Colonic mucosa (tissue), 4 donors: ENCODE measurements around the gene LRP1B. TPM values are rescaled to one million over a fixed set of nuclear protein-coding genes. Genes with fewer than 3 reads are reported as not detected.

Experiments
- DNase-seq: peaks from one replicate; pipeline ENCODE4 v3.0.0-alpha.2; 2020
- H3K27ac ChIP-seq: fragments of 200-600 bp; one replicate; pipeline ENCODE4 v1.8.0; 2021
- H3K27me3 ChIP-seq: fragments of 200-600 bp; one replicate; pipeline ENCODE4 v1.8.0; 2021
- H3K36me3 ChIP-seq: fragments of 200-600 bp; one replicate; pipeline ENCODE4 v1.8.0; 2021
- H3K4me1 ChIP-seq: fragments of 200-600 bp; one replicate; pipeline ENCODE4 v1.8.0; 2021; ENCODE audit warnings: mild to moderate bottlenecking
- H3K4me3 ChIP-seq: fragments of 200-600 bp; one replicate; pipeline ENCODE4 v1.8.0; 2021
- H3K9ac ChIP-seq, 2 donors: one replicate each; pipeline ENCODE4 v1.7.0; 2013; ENCODE audit warnings: control low read depth in 2 of 2, low read depth in 2 of 2, low read length in 2 of 2
- H3K9me3 ChIP-seq: fragments of 200-600 bp; one replicate; pipeline ENCODE4 v1.8.0; 2021
- intact Hi-C: fragments of 100-400 bp; cut with DNase I; formaldehyde crosslinking; loops from one replicate; pipeline ENCODE4 v1.14.1; 2022
- total RNA-seq, 2 donors: library from RNA; stranded (reverse); fragmentation: NEBNext Ultra II Directional in 1 of 2; extraction: Animal tissue kit (Norgen Biotek cat#: 25700) in 1 of 2; gene quantifications; one replicate each; pipeline ENCODE4 v1.2.1, GENCODE V29; 2021
- TF ChIP-seq, protein P1 (sequence below): fragments of 200-600 bp; IDR thresholded peaks from one replicate; pipeline ENCODE4 v1.8.0; 2022; ENCODE audit warnings: antibody characterized with exemption, mild to moderate bottlenecking
- donor health status: healthy.
- donor health status: DM: no; HTN: no; CAD: no.
- donor health status: DM: no; HTN: no; CAD: no.

The LRP1B gene
- total RNA-seq, 2 donors from 2014 or later: 0.10 to 0.19 TPM

DNA sequence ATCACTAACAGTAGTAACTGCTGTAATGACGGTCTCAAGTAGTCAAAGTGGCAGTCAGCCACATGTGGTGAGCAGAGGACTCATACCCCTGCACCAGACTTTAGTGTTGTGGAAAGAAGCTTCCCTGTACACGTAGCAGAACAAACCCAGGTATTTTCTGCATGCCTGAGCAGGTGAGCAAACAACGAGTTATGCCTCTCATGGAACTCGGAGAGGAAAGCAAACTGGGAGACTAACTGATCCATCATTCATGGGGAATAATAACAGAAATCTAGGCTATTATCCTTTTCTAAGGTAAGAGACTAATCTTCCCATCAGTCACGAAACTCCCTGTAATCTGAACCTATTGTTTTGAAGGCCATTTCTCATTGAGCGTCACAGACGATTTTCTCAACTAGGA lies 1855.4 kb downstream of the LRP1B start:
- no peak overlapping the region for H3K4me3 ChIP-seq
- H3K9me3 ChIP-seq: no peaks in the 10 kb centered on the region
- H3K9ac ChIP-seq: no peak overlapping the region
- no peaks in the 10 kb centered on the region for H3K36me3 ChIP-seq
- intact Hi-C loops: no loop called here
- H3K27me3 ChIP-seq: no peaks in the 10 kb centered on the region
- no peak for DNase-seq
- TF ChIP-seq, protein P1, sequence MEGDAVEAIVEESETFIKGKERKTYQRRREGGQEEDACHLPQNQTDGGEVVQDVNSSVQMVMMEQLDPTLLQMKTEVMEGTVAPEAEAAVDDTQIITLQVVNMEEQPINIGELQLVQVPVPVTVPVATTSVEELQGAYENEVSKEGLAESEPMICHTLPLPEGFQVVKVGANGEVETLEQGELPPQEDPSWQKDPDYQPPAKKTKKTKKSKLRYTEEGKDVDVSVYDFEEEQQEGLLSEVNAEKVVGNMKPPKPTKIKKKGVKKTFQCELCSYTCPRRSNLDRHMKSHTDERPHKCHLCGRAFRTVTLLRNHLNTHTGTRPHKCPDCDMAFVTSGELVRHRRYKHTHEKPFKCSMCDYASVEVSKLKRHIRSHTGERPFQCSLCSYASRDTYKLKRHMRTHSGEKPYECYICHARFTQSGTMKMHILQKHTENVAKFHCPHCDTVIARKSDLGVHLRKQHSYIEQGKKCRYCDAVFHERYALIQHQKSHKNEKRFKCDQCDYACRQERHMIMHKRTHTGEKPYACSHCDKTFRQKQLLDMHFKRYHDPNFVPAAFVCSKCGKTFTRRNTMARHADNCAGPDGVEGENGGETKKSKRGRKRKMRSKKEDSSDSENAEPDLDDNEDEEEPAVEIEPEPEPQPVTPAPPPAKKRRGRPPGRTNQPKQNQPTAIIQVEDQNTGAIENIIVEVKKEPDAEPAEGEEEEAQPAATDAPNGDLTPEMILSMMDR: no peak
- H3K27ac ChIP-seq: no peak overlapping the region
- no peaks in the 10 kb centered on the region for H3K4me1 ChIP-seq

DNA sequence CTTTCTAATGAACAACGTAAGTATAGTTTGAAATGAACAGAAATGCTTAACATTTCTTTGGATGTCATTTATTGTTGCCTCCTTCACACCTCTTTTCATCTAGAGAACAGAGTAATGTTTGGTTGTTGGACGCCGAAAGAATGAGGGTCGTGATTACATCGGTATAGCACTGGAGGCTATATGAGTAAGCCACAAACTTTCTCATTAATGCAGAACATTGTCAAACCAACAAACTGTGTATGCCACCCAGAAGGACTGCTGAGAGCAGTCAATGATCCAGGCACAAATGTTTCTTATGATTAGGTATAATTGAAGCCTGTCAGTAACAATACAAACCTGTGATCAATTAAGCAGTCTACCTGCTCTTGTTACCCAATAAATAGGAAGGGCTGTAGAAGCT lies 1855.9 kb downstream of the LRP1B start:
- Histone ChIP-seq H3K4me1 (no peaks in the 10 kb centered on the region), H3K9ac (no peak overlapping the region), H3K9me3 (no peaks in the 10 kb centered on the region), H3K27me3 (no peaks in the 10 kb centered on the region), H3K27ac (no peak overlapping the region), H3K4me3 (no peak overlapping the region), H3K36me3 (no peaks in the 10 kb centered on the region)
- intact Hi-C loops: no loop called here
- no peak for DNase-seq
- TF ChIP-seq, protein P1: no peak

DNA sequence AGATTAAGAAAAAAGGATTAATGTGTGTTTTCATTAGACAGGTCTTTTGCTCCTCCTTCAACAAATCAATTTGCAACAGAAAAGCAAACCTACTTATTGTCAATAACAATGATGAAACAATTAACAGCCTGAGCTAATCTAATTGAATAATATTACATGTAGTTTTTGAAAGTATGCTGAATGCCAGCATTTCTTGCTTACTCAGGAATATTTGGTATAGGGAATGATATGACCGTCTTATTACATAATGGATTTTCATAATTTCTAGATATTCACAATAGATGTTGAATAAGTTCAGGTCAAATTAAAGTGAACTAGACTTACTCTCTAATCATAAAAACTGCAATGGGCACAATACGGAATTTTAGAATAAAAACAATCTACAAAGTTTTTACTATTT lies 1856.9 kb downstream of the LRP1B start:
- Histone ChIP-seq H3K4me3 (no peak overlapping the region), H3K4me1 (no peaks in the 10 kb centered on the region), H3K27me3 (no peaks in the 10 kb centered on the region), H3K36me3 (no peaks in the 10 kb centered on the region), H3K9me3 (no peaks in the 10 kb centered on the region), H3K27ac (no peak overlapping the region), H3K9ac (no peak overlapping the region)
- intact Hi-C loops: no loop called here
- DNase-seq: no peak
- TF ChIP-seq, protein P1: no peak

DNA sequence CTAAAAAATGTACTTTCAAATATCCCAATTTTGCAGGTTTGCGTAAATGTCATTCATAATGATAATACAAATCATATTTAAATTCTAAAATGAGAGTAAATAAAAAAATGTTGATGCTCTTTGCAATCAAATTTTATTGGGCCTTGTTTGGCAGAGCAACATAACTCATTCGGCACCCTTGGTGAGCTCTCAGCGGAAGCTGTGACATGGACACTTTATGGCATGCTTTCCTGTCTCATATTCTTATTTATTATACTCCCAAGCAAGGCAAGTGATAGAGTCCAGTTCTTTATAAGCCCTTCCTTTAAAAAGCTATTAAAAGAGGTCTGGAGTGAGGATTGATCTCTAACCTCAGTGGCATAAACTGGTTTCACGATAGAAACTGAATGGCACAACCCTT lies 1857.4 kb downstream of the LRP1B start:
- Histone ChIP-seq H3K4me3 (no peak overlapping the region), H3K36me3 (no peaks in the 10 kb centered on the region), H3K9ac (no peak overlapping the region), H3K4me1 (no peaks in the 10 kb centered on the region), H3K27ac (no peak overlapping the region), H3K9me3 (no peaks in the 10 kb centered on the region), H3K27me3 (no peaks in the 10 kb centered on the region)
- DNase-seq: no peak
- intact Hi-C loops: no loop called here
- TF ChIP-seq, protein P1: no peak

DNA sequence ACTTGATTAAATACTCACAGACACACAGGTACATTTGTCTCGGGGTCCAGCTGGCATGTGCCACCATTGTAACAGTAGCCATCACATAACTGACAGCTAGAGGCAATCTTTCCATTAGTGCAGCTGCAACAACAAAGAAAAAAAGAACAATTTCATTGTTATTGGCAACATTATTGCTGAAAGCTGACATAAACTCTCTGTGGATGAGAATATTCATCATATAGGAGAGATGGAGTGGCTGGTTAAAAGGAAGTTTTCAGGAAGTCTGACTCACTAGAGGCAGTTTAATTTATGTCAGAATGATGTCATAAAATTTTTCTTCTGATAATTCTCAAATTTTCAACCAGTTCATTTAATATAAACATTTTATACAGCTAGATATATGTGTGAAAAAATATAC lies 1860.6 kb downstream of the LRP1B start:
- TF ChIP-seq, protein P1: no peak
- Histone ChIP-seq H3K4me3 (no peak overlapping the region), H3K4me1 (no peaks in the 10 kb centered on the region)

DNA sequence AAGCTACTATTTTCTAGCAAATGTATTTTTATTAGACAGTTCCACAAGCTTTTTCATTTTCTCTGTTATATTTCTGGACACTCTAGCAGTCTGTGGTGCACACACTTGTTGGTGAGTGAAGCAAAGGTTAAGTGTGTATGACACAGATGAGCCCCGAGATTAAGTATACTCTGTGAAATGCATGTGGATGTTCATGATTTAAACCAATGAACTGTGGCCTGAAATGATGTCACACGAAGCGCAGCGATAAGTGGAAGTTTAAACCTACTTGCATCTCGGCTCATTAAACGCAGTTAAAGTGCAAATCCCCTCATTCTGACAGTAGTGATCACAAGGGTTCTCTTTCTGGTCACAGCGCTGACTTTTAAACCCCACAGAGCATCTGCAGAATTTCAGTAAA lies 1861.8 kb downstream of the LRP1B start:
- no peaks in the 10 kb centered on the region for H3K27me3 ChIP-seq
- no peak overlapping the region for H3K27ac ChIP-seq
- H3K36me3 ChIP-seq: no peaks in the 10 kb centered on the region
- intact Hi-C loops: no loop called here
- DNase-seq: no peak
- no peaks in the 10 kb centered on the region for H3K4me1 ChIP-seq
- no peaks in the 10 kb centered on the region for H3K9me3 ChIP-seq
- no peak overlapping the region for H3K4me3 ChIP-seq
- TF ChIP-seq, protein P1: no peak
- no peak overlapping the region for H3K9ac ChIP-seq

More for the DNA sequence above, 1860.6 kb downstream of the LRP1B start:
- no peak for DNase-seq
- no peak overlapping the region for H3K27ac ChIP-seq
- no peaks in the 10 kb centered on the region for H3K27me3 ChIP-seq
- intact Hi-C loops: no loop called here
- no peaks in the 10 kb centered on the region for H3K9me3 ChIP-seq
- no peak overlapping the region for H3K9ac ChIP-seq
- no peaks in the 10 kb centered on the region for H3K36me3 ChIP-seq
